ENCODE results near the gene PPP1R3G.

DNA sequence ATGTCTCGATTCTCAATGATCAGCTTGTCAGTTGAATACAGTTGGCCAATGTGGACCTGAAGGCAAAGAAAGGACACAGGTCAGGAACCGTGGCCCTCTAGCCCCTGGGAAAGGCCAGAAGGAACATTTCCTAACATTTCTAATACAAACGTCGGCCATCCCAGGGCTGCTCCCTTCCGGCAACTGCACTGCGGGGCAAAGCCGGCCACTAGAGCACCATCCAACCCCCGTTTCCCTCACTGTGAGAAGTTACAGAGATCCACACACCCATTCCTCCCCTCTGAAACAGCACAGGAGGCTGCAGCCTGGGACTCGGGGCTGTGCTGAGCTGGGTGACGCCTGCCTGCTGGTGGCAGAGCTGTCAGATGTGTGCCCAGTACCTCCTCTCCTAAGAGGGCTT, 24.3 kb downstream of the PPP1R3G start:
- TF ChIP-seq RARB (CRISPR knock-in tag; IDR thresholded peaks at IDR 0.05) (no peak), CSRNP3 (CRISPR knock-in tag; IDR thresholded peaks at IDR 0.05) (no peak), GLIS3 (CRISPR knock-in tag; IDR thresholded peaks at IDR 0.05) (no peak), ISL1 (CRISPR knock-in tag; IDR thresholded peaks at IDR 0.05) (no peak)

Data from SK-N-SH treated with all-trans-retinoic acid at 6 μM for 48 hours (cell line).